Measurements from ENCODE around the gene ASB2. TPM values are rescaled to one million over a fixed set of nuclear protein-coding genes. Genes with fewer than 3 reads are reported as not detected.

ASB2 gene
- 10 to 100 TPM; 10.3 to 17.4 TPM for total RNA-seq

- Histone ChIP-seq H3K36me3 (no peaks in the 10 kb centered on the region), H3K27ac (peak within 1 kb of the TSS; percentile 54 to 62), H3K9me3 (no peaks in the 10 kb centered on the region), H3K4me3 (peak within 1 kb of the TSS in 1 of 2 donors; percentile 8), H3K27me3 (replicated peaks; ENCODE audit: insufficient read depth) (no peaks in the 10 kb centered on the region), H3K4me1 (replicated peaks) (no peaks in the 10 kb centered on the region)
- TF ChIP-seq POLR2A (IDR thresholded peaks at IDR 0.05): no peak
- TF ChIP-seq CTCF (IDR thresholded peaks at IDR 0.05): no peak
- TF ChIP-seq POLR2AphosphoS5 (IDR thresholded peaks at IDR 0.05): peak; percentile 60
- intact Hi-C loops (cut with DNase I): no loop called here
- DNase-seq (ENCODE audit: low spot score): no peak
- 29% methylated on average over 12 of the region's 12 CpGs for WGBS
Observed at GRCh38 chr14:93976477-93977057, at the start of gene ASB2. TSS of gene ASB2 (minus strand) at chr14:93976570. CDS start at chr14:93964539, 12,031 bp downstream.

GRCh38 chr14:94025720-94026119 is 49.4 kb upstream of the ASB2 start:
- DNase-seq (ENCODE audit: low spot score): no peak
- H3K4me3 ChIP-seq: peak overlapping the region; percentile 83 to 87
- intact Hi-C loops (cut with DNase I): no loop called here

GRCh38 chr14:94024549-94024948 is 48.2 kb upstream of the ASB2 start:
- H3K4me3 ChIP-seq: no peak overlapping the region
- H3K27me3 ChIP-seq (replicated peaks; ENCODE audit: insufficient read depth): no peaks in the 10 kb centered on the region
- H3K36me3 ChIP-seq: no peaks in the 10 kb centered on the region
- no peaks in the 10 kb centered on the region for H3K4me1 ChIP-seq (replicated peaks)
- no peaks in the 10 kb centered on the region for H3K9me3 ChIP-seq
- DNase-seq (ENCODE audit: low spot score): no peak
- H3K27ac ChIP-seq: no peak overlapping the region
- 88% methylated on average over 2 of the region's 2 CpGs for WGBS
- no peak for TF ChIP-seq CTCF (IDR thresholded peaks at IDR 0.05)
- no peak for TF ChIP-seq POLR2AphosphoS5 (IDR thresholded peaks at IDR 0.05)
- no peak for TF ChIP-seq POLR2A (IDR thresholded peaks at IDR 0.05)
- intact Hi-C loops (cut with DNase I): no loop called here

More at GRCh38 chr14:94025720-94026119, 49.4 kb upstream of the ASB2 start:
- Histone ChIP-seq H3K27ac (no peak overlapping the region), H3K4me1 (replicated peaks) (no peaks in the 10 kb centered on the region), H3K36me3 (no peaks in the 10 kb centered on the region), H3K9me3 (no peaks in the 10 kb centered on the region), H3K27me3 (replicated peaks; ENCODE audit: insufficient read depth) (no peaks in the 10 kb centered on the region)
- WGBS: 52% methylated on average over 6 of the region's 6 CpGs
- no peak for TF ChIP-seq POLR2AphosphoS5 (IDR thresholded peaks at IDR 0.05)
- no peak for TF ChIP-seq POLR2A (IDR thresholded peaks at IDR 0.05)
- TF ChIP-seq CTCF (IDR thresholded peaks at IDR 0.05): no peak

- no peaks in the 10 kb centered on the region for H3K36me3 ChIP-seq
- no peak overlapping the region for H3K27ac ChIP-seq
- no peaks in the 10 kb centered on the region for H3K9me3 ChIP-seq
- no peak overlapping the region for H3K4me3 ChIP-seq
- DNase-seq (ENCODE audit: low spot score): no peak
- 63% methylated on average over 10 of the region's 10 CpGs for WGBS
- H3K27me3 ChIP-seq (replicated peaks; ENCODE audit: insufficient read depth): no peaks in the 10 kb centered on the region
- no peak for TF ChIP-seq POLR2AphosphoS5 (IDR thresholded peaks at IDR 0.05)
- no peak for TF ChIP-seq CTCF (IDR thresholded peaks at IDR 0.05)
- no peak for TF ChIP-seq POLR2A (IDR thresholded peaks at IDR 0.05)
- intact Hi-C loops (cut with DNase I): no loop called here
- H3K4me1 ChIP-seq (replicated peaks): no peaks in the 10 kb centered on the region
Observed at GRCh38 chr14:94022532-94023411, 46.4 kb upstream of the ASB2 start.

All from prostate gland (tissue), 2 donors.